Gastroesophageal sphincter (tissue), 3 donors: ENCODE results near the gene SYF2.

Experiments
- CTCF ChIP-seq, 4 experiments: fragments of 200-600 bp in 2 of 4; fragments of 450-650 bp in 2 of 4; sonication (generic) in 1 of 4; IDR thresholded peaks; one replicate each; pipeline ENCODE4 v1.5.1; 2017 to 2019; ENCODE audit warnings: antibody characterized with exemption in 4 of 4, mild to moderate bottlenecking in 2 of 4, moderate library complexity in 2 of 4
- POLR2A ChIP-seq, 2 donors: fragments of 450-650 bp; IDR thresholded peaks; one replicate each; pipeline ENCODE4 v1.6.1; 2017; ENCODE audit warnings: antibody characterized with exemption in 2 of 2, mild to moderate bottlenecking in 2 of 2, moderate library complexity in 1 of 2

- TF ChIP-seq CTCF (IDR thresholded peaks at IDR 0.05) (no peak), POLR2A (IDR thresholded peaks at IDR 0.05) (no peak)
Measured at GRCh38 chr1:25217015-25217414, 15.3 kb downstream of the SYF2 start.
